Calu3 (cell line): Measurements from ENCODE around the gene UNC5C. TPM values are rescaled to one million over a fixed set of nuclear protein-coding genes. Genes with fewer than 3 reads are reported as not detected.

Experiments used
- BruUV-seq: library from RNA; stranded (reverse); fragments of 400-500 nt; replicated peaks from 2 replicates; lab custom pipeline; 2021; lab: Mats Ljungman, UMichigan
- CTCF ChIA-PET: fragments of 300-600 bp; sonication (Branson Sonifier 250); formaldehyde crosslinking; loops from one replicate; lab custom pipeline; 2022; ENCODE audit warnings: antibody characterized with exemption; lab: Charles Lee
- DNase-seq: peaks from one replicate; pipeline ENCODE4 v3.0.0; 2022
- H3K27ac Mint-ChIP-seq: one replicate; pipeline ENCODE4 v1.8.0; 2022; ENCODE audit warnings: mixed read lengths; ENCODE audit not compliant: unreplicated experiment
- H3K27me3 Mint-ChIP-seq: one replicate; pipeline ENCODE4 v1.8.0; 2022; ENCODE audit warnings: mixed read lengths; ENCODE audit not compliant: unreplicated experiment
- H3K36me3 Mint-ChIP-seq: one replicate; pipeline ENCODE4 v1.8.0; 2022; ENCODE audit warnings: mild to moderate bottlenecking, moderate library complexity, mixed read lengths; ENCODE audit not compliant: insufficient read depth, unreplicated experiment
- H3K4me1 Mint-ChIP-seq: one replicate; pipeline ENCODE4 v1.8.0; 2022; ENCODE audit warnings: mild to moderate bottlenecking, low read depth, mixed read lengths; ENCODE audit not compliant: unreplicated experiment
- H3K4me3 Mint-ChIP-seq: one replicate; pipeline ENCODE4 v1.8.0; 2022; ENCODE audit warnings: mild to moderate bottlenecking, low read depth, moderate library complexity, mixed read lengths; ENCODE audit not compliant: unreplicated experiment
- H3K9me3 Mint-ChIP-seq: one replicate; pipeline ENCODE4 v1.8.0; 2022; ENCODE audit warnings: low read depth, mixed read lengths; ENCODE audit not compliant: unreplicated experiment
- CTCF ChIP-seq: fragments of 200-600 bp; IDR thresholded peaks from one replicate; pipeline ENCODE4 v1.8.0; 2022; ENCODE audit warnings: antibody characterized with exemption; ENCODE audit not compliant: unreplicated experiment
- intact Hi-C: fragments of 100-400 bp; cut with micrococcal nuclease; formaldehyde crosslinking; loops from one replicate; pipeline ENCODE4 v1.10.0; 2022; ENCODE audit not compliant: unreplicated experiment
- total RNA-seq: library from RNA; stranded (reverse); gene quantifications from 2 replicates; pipeline ENCODE4 v1.2.3, GENCODE V29; 2022

Gene UNC5C
- total RNA-seq, 1 experiment from 2014 or later: not detected

DNA sequence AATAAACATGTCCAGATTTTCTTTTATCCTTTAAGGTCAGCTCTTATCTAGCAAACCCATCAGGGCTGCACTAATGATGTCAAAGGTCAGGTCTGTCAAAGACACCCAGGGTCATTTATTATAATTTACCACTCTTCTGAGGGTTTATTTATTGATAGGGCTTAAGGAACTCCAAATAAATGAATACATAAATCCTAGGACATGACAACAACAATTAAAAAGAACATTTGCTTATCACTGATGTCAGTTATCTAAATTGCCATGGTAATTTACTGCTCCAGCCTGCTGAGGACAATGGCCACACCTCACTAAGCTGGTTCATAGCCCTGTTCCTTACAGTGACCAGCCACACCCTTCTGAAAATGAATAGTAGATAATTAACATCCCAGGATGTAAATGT lies 317.1 kb downstream of the UNC5C start:
- Mint-ChIP-seq H3K4me1 (peaks cover 9% of the 10 kb centered on the region), H3K9me3 (no peaks in the 10 kb centered on the region), H3K27ac (no peak overlapping the region), H3K4me3 (no peak overlapping the region), H3K36me3 (no peaks in the 10 kb centered on the region), H3K27me3 (no peaks in the 10 kb centered on the region)
- BruUV-seq: no TSS peak
- CTCF ChIA-PET: no interaction called here
- intact Hi-C loops: loop anchor here (10.0 kb wide), 1 partner anchor 213 kb away; no protein-coding TSS in a partner anchor
- DNase-seq: no peak
- TF ChIP-seq CTCF: no peak

DNA sequence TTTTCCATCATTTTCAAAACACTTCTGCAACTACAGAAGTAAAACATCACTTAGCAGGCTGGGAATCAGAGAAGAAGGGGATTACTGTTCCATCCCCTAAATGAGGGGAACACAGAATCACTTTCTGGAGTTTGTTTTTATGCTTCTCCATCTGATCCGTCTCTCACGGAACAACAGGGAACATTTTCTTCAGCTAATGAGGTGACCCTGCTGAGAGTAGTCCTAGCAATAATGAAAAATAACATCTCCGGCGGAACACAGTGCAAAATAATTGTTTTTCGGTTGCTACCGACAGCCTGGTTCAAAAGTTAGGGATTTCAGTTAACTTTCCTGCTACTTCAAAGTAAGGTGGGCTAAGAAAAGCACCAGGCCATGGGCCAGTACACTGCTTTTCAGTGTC lies 322.9 kb downstream of the UNC5C start:
- BruUV-seq: no TSS peak
- intact Hi-C loops: no loop called here
- no peaks in the 10 kb centered on the region for H3K27me3 Mint-ChIP-seq
- H3K4me3 Mint-ChIP-seq: no peak overlapping the region
- no peaks in the 10 kb centered on the region for H3K9me3 Mint-ChIP-seq
- H3K36me3 Mint-ChIP-seq: no peaks in the 10 kb centered on the region
- DNase-seq: no peak
- CTCF ChIA-PET: no interaction called here
- no peak for TF ChIP-seq CTCF
- H3K4me1 Mint-ChIP-seq: no peaks in the 10 kb centered on the region
- H3K27ac Mint-ChIP-seq: no peak overlapping the region

GRCh38 chr4:95224402-95224801 lies 324.4 kb downstream of the UNC5C start:
- no TSS peak for BruUV-seq
- H3K27ac Mint-ChIP-seq: no peak overlapping the region
- H3K36me3 Mint-ChIP-seq: no peaks in the 10 kb centered on the region
- H3K4me1 Mint-ChIP-seq: no peaks in the 10 kb centered on the region
- H3K4me3 Mint-ChIP-seq: no peak overlapping the region
- no peaks in the 10 kb centered on the region for H3K27me3 Mint-ChIP-seq
- CTCF ChIA-PET: no interaction called here
- no peak for TF ChIP-seq CTCF
- H3K9me3 Mint-ChIP-seq: no peaks in the 10 kb centered on the region
- intact Hi-C loops: no loop called here
- DNase-seq: no peak

DNA sequence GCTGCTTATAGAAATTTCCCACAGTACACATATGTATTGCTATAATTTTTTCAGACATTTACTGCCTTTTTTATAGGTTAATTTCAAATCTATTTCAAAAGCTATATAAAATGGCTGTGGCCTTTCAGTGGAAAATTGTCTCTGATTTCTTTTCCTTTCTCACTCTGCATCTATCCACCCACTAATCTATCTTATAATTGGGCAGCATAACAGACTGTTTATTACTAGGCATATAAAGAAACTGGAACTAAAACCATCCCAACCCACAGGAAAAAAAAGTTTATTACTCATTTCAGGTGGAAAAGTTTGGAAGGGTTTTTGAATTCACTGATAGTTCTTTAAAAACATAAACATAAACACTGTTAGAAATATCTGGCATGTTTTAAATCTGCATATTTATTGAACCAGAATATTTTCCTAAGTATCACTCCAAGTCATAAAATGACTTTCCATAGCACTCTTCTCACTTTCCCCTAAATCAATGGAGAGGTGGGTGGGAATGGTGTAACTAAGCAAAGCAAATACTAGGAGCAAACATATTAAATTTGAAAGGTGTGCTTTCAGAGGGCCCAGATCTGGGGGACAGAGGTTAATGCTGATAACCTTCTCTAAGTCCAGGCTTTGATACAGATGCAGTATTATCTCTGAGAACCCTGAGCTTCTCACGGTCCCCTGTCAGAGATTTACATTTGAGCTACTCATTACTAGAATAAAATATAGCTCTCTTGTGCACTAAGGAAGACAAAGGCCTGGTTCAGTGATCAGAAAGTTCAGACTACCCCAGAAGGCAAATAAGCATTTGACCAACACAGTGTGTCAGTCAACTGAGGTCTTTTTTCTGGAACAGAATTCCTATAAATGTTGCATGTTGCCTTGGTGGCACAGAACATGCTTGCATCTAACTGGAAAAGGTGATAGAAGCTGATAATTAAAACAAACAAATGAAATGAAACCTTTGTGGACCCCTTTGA lies 328.3 kb downstream of the UNC5C start:
- no TSS peak for BruUV-seq
- DNase-seq: no peak
- intact Hi-C loops: no loop called here
- Mint-ChIP-seq H3K9me3 (no peaks in the 10 kb centered on the region), H3K27ac (no peak overlapping the region), H3K4me3 (no peak overlapping the region), H3K36me3 (no peaks in the 10 kb centered on the region), H3K27me3 (no peaks in the 10 kb centered on the region), H3K4me1 (no peaks in the 10 kb centered on the region)
- TF ChIP-seq CTCF: no peak
- CTCF ChIA-PET: no interaction called here
